Endodermal cell (in vitro differentiated cells): ENCODE measurements around the gene LRRK1. TPM values are rescaled to one million over a fixed set of nuclear protein-coding genes. Genes with fewer than 3 reads are reported as not detected.

Source experiments
- DNase-seq: peaks from one replicate; pipeline ENCODE4 v3.0.0-alpha.2; 2017
- H3K27ac ChIP-seq: 2 replicates; pipeline ENCODE4 v1.5.1; 2013; ENCODE audit warnings: mild to moderate bottlenecking, low read depth, low read length, moderate library complexity
- H3K27me3 ChIP-seq: 2 replicates; pipeline ENCODE4 v1.6.1; 2013; ENCODE audit warnings: mild to moderate bottlenecking, low read length, moderate library complexity; ENCODE audit not compliant: insufficient read depth, control insufficient read depth, poor library complexity, severe bottlenecking
- H3K36me3 ChIP-seq: 2 replicates; pipeline ENCODE4 v1.7.0; 2013; ENCODE audit warnings: mild to moderate bottlenecking, low read length, moderate library complexity; ENCODE audit not compliant: control insufficient read depth, insufficient read depth
- H3K4me1 ChIP-seq: one replicate; pipeline ENCODE4 v1.7.0; 2013; ENCODE audit warnings: low read length; ENCODE audit not compliant: control insufficient read depth, insufficient read depth
- H3K4me3 ChIP-seq: 2 replicates; pipeline ENCODE4 v1.5.1; 2013; ENCODE audit warnings: mild to moderate bottlenecking, low read length, moderate library complexity
- H3K9ac ChIP-seq: 2 replicates; pipeline ENCODE4 v1.6.1; 2013; ENCODE audit warnings: mild to moderate bottlenecking, low read length, moderate library complexity; ENCODE audit not compliant: poor library complexity, severe bottlenecking; ENCODE audit errors: extremely low read depth
- H3K9me3 ChIP-seq: 2 replicates; pipeline ENCODE4 v1.6.1; 2013; ENCODE audit warnings: mild to moderate bottlenecking, low read length, moderate library complexity; ENCODE audit not compliant: control insufficient read depth
- H3K27ac Mint-ChIP-seq: 2 replicates; pipeline ENCODE4 v1.8.0; 2020; ENCODE audit warnings: mixed read lengths
- H3K27me3 Mint-ChIP-seq: 2 replicates; pipeline ENCODE4 v1.8.0; 2021; ENCODE audit warnings: mild to moderate bottlenecking, mixed read lengths; ENCODE audit not compliant: insufficient read depth
- H3K36me3 Mint-ChIP-seq: 2 replicates; pipeline ENCODE4 v1.8.0; 2020; ENCODE audit warnings: low read depth, mixed read lengths
- H3K4me1 Mint-ChIP-seq: 2 replicates; pipeline ENCODE4 v1.8.0; 2020; ENCODE audit warnings: mixed read lengths
- H3K4me3 Mint-ChIP-seq: 2 replicates; pipeline ENCODE4 v1.8.0; 2020; ENCODE audit warnings: mild to moderate bottlenecking, moderate library complexity, mixed read lengths
- H3K9me3 Mint-ChIP-seq: 2 replicates; pipeline ENCODE4 v1.8.0; 2020; ENCODE audit warnings: mild to moderate bottlenecking, mixed read lengths
- WGBS, 2 experiments: methylation state at CpG; one replicate each; pipeline versions ENCODE4 v1.1.5 to v1.1.7; 2013; ENCODE audit warnings: missing lambda C conversion rate in 2 of 2, mixed read lengths in 1 of 2; ENCODE audit not compliant: insufficient coverage in 1 of 2, insufficient read length in 1 of 2; 5-methylcytosine and 5-hydroxymethylcytosine counted together
- total RNA-seq, 2 donors: library from RNA; stranded (reverse); fragmentation: NEBNext Ultra II Directional in 1 of 2; extraction: Animal tissue kit (Norgen Biotek cat#: 25700) in 1 of 2; gene quantifications; 2 replicates in 1 of 2; 3 replicates in 1 of 2; pipeline ENCODE4 v1.2.1, GENCODE V29; 2021
- TF ChIP-seq, protein P1 (sequence below): fragments of 200-600 bp; sonication (generic); conservative IDR thresholded peaks from 2 replicates; pipeline ENCODE4 v1.5.0; 2021; ENCODE audit warnings: antibody characterized with exemption, mild to moderate bottlenecking

The LRRK1 gene
- total RNA-seq, 2 donors from 2014 or later, result 2.7 to 5.1 TPM

DNA sequence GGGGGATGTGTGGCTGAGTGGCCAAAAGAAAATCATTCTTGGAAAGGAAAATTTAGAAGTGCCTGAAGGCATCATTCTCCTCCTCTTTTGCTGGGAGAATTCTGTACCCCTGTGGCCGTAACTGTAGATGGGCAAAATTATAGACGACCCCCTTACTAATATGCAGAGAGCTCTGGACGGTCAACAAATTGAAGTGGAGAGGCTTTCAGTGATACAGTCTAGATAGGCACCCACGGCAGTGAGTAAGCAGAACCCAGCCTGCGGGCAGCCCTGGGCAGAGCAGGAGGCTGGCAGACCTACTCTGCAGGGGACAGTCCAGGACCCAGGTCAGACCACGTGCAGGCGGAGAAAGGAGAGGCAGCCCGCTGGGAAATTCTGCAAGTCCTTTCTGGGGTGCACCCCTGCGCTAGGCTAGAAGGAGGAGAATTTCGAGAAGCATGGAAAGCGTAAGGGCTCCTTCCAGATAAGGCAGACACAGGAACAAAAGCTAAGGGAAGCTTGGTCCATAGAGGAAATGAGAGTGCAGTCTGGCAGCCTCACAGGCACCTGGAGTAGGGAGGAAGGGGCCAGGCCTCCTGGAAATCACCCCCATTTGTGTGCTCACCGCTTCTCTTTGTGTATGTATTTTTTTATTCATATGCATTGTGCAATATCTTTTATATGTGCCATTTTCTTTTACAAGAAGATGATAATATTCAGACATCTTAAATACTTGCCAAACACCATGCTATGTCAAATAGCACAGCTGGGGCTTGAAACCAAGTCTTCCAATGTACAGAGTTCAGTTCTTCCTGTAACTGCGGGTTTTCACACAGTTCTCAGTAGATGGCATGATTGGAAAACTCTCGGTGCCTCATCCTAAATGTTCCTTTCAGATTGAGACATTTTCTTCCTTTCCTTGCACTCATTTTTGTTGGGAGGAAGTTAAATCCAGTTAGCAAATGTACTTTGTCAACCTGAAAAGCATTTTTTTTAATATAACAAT lies 40.2 kb downstream of the LRRK1 start:
- WGBS, 2 experiments, result 90 to 93% methylated on average over 12 to 13 of the region's 14 CpGs
- Histone ChIP-seq H3K9ac (no peak overlapping the region), H3K27ac (no peak overlapping the region), H3K36me3 (no peaks in the 10 kb centered on the region), H3K4me3 (no peak overlapping the region), H3K27me3 (no peaks in the 10 kb centered on the region), H3K4me1 (no peaks in the 10 kb centered on the region), H3K9me3 (no peaks in the 10 kb centered on the region)
- no peak for DNase-seq
- Mint-ChIP-seq H3K4me3 (no peak overlapping the region), H3K4me1 (no peaks in the 10 kb centered on the region), H3K36me3 (no peaks in the 10 kb centered on the region), H3K9me3 (no peaks in the 10 kb centered on the region), H3K27ac (no peak overlapping the region), H3K27me3 (no peaks in the 10 kb centered on the region)
- TF ChIP-seq, protein P1, sequence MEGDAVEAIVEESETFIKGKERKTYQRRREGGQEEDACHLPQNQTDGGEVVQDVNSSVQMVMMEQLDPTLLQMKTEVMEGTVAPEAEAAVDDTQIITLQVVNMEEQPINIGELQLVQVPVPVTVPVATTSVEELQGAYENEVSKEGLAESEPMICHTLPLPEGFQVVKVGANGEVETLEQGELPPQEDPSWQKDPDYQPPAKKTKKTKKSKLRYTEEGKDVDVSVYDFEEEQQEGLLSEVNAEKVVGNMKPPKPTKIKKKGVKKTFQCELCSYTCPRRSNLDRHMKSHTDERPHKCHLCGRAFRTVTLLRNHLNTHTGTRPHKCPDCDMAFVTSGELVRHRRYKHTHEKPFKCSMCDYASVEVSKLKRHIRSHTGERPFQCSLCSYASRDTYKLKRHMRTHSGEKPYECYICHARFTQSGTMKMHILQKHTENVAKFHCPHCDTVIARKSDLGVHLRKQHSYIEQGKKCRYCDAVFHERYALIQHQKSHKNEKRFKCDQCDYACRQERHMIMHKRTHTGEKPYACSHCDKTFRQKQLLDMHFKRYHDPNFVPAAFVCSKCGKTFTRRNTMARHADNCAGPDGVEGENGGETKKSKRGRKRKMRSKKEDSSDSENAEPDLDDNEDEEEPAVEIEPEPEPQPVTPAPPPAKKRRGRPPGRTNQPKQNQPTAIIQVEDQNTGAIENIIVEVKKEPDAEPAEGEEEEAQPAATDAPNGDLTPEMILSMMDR, result no peak

DNA sequence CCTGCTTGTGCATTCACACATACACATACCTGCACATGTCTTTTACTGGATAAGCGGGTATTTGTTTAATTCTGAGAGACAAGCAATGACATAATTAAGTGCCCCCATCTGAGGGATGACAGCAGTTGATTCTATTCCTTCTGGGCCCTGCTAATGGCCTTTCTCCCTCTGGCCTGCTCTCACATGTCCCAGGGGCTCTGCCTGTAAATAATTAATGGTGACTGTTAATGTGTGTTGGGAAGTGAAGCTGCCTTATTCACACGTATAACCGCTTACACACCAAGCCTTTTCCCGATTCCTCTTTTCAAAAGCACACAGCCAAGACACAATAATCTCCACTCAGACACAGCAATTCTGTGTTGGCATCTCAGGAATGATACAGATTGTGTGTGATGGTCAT lies 47.8 kb downstream of the LRRK1 start:
- H3K36me3 Mint-ChIP-seq, result no peaks in the 10 kb centered on the region
- no peak for DNase-seq
- H3K27ac ChIP-seq, result no peak overlapping the region
- H3K4me3 Mint-ChIP-seq, result no peak overlapping the region
- H3K4me3 ChIP-seq, result no peak overlapping the region
- TF ChIP-seq, protein P1, result no peak
- H3K36me3 ChIP-seq, result no peaks in the 10 kb centered on the region
- 77% methylated on average over 2 of the region's 4 CpGs; no CpG with 5 or more reads in 1 of the 2 experiments for WGBS, 2 experiments
- H3K9ac ChIP-seq, result no peak overlapping the region
- no peak overlapping the region for H3K27ac Mint-ChIP-seq
- peaks cover 15% of the 10 kb centered on the region for H3K27me3 Mint-ChIP-seq
- peaks cover 12% of the 10 kb centered on the region for H3K9me3 Mint-ChIP-seq
- no peaks in the 10 kb centered on the region for H3K4me1 ChIP-seq
- H3K4me1 Mint-ChIP-seq, result no peaks in the 10 kb centered on the region
- no peaks in the 10 kb centered on the region for H3K9me3 ChIP-seq
- peaks cover 9% of the 10 kb centered on the region for H3K27me3 ChIP-seq

DNA sequence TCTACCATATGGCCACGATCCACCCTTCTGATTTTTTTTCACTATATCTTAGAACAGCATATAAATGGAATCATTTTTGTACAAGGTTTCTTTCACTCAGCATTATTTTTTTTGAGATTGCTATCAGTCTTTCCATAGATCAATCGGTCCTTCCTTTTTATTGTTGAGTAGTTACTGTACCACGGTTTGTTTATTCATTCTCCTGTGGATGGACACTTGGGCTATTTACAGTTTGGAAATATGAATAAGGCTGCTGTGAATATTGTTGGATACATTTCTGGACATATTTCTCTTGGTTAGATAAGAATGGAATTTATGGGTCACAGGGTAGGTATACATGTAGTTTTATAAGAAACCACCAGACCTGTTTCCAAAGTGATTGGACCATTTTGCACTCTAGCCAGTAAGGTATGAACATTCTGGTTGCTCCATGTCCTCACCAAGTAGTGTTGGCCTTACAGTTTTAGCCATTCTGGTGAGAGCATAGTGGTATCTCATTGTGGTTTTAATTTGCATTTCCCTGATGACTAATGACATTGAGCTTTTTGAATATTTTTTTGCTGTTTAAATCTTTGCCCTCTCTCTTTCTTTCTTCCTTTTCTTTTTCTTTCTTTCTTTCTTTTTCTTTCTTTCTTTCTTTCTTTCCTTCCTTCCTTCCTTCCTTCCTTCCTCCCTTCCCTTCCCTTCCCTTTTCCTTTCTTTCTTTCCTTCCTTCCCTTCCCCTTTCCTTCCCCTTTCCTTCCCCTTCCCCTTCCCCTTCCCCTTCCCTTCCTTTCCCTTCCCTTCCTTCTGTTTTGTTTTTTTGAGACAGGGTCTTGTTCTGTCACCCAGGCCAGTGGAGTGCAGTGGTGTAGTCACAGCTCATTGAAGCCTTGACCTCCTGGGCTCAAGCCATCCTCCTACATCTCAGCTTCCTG lies 49.2 kb downstream of the LRRK1 start:
- Histone ChIP-seq H3K4me3 (no peak overlapping the region), H3K36me3 (no peaks in the 10 kb centered on the region), H3K27ac (no peak overlapping the region), H3K9ac (no peak overlapping the region), H3K27me3 (peaks cover 23% of the 10 kb centered on the region), H3K4me1 (no peaks in the 10 kb centered on the region), H3K9me3 (no peaks in the 10 kb centered on the region)
- Mint-ChIP-seq H3K4me3 (no peak overlapping the region), H3K27ac (no peak overlapping the region), H3K27me3 (peaks cover 28% of the 10 kb centered on the region), H3K36me3 (no peaks in the 10 kb centered on the region), H3K9me3 (peaks cover 12% of the 10 kb centered on the region), H3K4me1 (no peaks in the 10 kb centered on the region)
- WGBS, 2 experiments, result 95 to 100% methylated on average over 1 to 3 of the region's 3 CpGs
- DNase-seq, result no peak
- TF ChIP-seq, protein P1, result no peak
